Cardiac fibroblast (primary cell): ENCODE measurements around the gene PKP1.

Experiments
- DNase-seq, 2 donors: peaks; one replicate each; pipeline versions ENCODE4 v3.0.0 to v3.0.0-alpha.2; 2010; ENCODE audit warnings: low read depth in 2 of 2
- H3K4me3 ChIP-seq, 2 donors: replicated peaks in 1 of 2; 1 replicate in 1 of 2; 2 replicates in 1 of 2; pipeline ENCODE4 v1.5.1; 2011; ENCODE audit warnings: low read depth in 2 of 2, low read length in 2 of 2, mild to moderate bottlenecking in 2 of 2, moderate library complexity in 1 of 2
- TF ChIP-seq, protein P1 (sequence below): IDR thresholded peaks from one replicate; pipeline ENCODE4 v1.5.1; 2011; ENCODE audit warnings: low read depth, mild to moderate bottlenecking, low read length, inconsistent platforms

Gene PKP1

DNA sequence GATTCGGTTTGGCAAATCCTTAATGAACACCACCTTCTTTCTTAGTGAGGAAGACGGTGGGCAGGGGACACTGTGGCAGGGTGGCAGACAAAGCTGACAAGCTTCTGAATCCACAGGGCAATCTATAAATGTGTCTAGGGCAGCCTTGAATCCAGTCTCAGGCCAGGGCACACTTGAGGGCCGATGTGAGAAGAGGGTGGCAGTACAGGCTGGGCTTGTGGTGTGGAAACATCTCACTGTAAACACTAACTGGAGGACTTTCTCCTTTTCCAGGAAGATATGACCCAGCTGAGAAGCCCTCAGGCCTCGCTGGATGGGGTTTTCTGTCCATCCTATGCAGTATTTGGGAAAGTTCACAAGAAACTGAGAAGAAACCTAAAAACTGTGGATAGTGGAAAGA, 46.5 kb downstream of the PKP1 start:
- no peak for DNase-seq
- TF ChIP-seq, protein P1, sequence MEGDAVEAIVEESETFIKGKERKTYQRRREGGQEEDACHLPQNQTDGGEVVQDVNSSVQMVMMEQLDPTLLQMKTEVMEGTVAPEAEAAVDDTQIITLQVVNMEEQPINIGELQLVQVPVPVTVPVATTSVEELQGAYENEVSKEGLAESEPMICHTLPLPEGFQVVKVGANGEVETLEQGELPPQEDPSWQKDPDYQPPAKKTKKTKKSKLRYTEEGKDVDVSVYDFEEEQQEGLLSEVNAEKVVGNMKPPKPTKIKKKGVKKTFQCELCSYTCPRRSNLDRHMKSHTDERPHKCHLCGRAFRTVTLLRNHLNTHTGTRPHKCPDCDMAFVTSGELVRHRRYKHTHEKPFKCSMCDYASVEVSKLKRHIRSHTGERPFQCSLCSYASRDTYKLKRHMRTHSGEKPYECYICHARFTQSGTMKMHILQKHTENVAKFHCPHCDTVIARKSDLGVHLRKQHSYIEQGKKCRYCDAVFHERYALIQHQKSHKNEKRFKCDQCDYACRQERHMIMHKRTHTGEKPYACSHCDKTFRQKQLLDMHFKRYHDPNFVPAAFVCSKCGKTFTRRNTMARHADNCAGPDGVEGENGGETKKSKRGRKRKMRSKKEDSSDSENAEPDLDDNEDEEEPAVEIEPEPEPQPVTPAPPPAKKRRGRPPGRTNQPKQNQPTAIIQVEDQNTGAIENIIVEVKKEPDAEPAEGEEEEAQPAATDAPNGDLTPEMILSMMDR, result no peak
- no peak overlapping the region for H3K4me3 ChIP-seq

DNA sequence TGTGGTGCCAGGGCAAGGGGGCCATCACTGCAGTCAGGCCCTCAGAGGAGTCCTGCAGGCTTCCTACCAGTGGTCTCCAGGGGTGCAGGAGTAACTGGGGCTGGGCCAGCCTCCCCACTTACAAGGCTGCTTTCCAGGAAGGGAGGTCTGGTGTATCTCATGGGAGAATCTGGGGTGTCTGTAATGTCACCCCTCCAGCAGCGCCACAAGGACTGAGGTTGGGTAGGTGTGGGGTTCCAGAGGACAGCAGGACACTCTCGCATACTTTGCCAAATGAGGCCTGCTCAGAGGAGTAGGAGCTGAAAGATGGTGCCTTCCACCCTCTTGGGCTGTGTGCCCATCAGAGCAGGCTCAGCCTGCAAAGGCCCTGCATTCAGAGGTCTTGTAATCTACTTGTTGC, 47.2 kb downstream of the PKP1 start:
- no peak overlapping the region for H3K4me3 ChIP-seq
- TF ChIP-seq, protein P1, result no peak
- DNase-seq, result no peak

DNA sequence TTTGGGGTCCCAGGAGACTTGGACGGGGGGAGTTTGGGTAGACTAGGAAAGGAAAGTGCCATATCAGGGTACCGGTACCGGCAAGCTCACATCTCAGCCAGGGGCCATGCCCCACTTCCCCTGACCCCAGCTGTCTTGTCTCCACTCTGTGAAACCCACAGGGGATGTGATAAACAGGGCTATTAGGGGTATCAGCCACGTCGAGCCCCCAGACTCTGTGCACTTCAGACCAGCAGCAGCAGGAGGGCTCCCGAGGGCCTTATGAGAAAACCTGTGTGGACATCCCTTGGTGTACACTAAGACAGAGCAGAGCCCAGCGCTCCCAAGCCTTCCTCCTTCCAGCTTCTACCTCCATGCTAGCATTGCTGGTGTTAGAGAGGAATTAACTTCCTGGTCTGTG, 47.9 kb downstream of the PKP1 start:
- DNase-seq, result no peak
- H3K4me3 ChIP-seq, result no peak overlapping the region
- TF ChIP-seq, protein P1, result no peak

DNA sequence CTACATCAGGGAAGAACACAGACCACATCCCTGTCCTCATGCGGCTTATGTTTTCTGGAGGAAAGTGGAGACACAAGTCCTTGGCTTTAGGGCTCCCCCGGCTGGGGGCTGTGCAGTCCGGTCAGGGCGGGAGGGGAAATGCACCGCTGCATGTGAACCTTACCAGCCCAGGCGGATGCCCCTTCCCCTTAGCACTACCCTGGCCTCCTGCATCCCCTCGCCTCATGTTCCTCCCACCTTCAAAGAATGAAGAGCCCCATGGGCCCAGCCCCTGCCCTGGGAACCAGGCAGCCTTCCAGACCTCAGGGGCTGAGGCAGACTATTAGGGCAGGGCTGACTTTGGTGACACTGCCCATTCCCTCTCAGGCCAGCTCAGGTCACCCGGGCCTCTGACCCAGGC, 48.7 kb downstream of the PKP1 start:
- TF ChIP-seq, protein P1, result no peak
- DNase-seq, result no peak
- no peak overlapping the region for H3K4me3 ChIP-seq

DNA sequence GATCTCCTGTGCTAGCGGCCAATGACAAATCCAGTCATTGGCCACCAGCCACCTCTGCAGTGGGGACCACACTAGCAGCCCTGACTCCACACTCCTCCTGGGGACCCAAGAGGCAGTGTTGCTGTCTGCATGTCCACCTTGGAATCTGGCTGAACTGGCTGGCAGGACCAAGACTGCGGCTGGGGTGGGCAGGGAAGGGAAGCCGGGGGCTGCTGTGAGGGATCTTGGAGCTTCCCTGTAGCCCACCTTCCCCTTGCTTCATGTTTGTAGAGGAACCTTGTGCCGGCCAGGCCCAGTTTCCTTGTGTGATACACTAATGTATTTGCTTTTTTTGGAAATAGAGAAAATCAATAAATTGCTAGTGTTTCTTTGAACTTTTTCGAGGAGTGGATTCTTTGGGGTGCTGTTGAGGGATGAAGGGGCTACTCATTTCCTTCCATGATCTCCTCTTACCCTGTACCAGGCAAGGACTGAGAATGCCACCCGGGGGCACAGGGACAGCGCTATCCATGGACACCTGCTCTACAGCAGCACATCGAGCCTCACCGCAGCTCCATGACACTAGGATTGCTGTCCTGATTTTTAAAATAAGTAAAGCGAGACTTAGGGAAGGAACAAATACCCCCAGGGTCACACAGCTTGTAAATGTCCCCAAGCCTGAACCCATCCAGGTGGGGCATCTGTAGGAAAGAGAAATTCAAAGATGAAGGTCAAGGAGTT, 49.5 kb downstream of the PKP1 start:
- no peak for DNase-seq
- H3K4me3 ChIP-seq, result no peak overlapping the region
- TF ChIP-seq, protein P1, result no peak

DNA sequence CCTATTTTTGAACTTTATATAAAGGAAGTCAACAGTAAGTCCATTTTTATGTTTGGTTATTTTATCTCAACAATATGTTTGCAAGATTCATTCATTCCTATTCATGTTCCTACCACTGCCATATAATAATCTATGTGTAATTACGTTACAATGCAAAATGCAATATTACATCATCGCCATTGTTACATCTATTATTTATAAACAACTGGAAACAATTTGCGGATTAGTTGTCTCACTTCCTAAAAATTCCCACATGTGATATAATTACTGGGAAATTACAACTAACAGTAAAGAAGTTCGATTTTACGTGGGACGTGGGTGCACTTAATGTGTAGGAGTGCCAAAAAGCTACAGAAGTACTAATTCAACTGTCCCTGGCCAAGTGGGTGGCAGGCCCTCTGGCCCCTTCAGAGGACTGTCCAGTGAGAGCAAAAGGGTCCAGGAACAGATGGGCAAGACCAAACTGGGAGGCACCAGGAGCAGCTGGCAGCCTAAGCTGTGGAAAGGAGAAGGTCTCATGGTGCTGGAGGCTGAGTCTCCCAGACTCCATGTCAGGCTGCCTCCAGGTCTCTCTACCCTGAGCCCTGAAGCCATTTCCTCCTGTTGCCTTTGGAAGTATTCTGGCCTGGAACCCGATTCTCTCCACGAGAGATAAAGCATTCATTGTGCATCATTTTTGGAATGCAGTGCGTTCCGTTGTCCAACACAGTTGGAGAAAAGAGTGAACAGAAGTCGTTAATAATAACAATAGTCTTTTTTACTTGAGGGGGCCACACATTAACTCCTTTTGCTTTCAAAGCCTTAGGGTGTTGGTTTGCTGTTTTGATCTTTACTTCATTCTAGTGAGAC, 51.2 kb downstream of the PKP1 start:
- TF ChIP-seq, protein P1, result no peak
- DNase-seq, result no peak
- no peak overlapping the region for H3K4me3 ChIP-seq
